HL-60 (cell line): ENCODE results near the gene MSRB3.

Experiments used
- DNase-seq, 2 experiments: peaks; one replicate each; pipeline ENCODE4 v3.0.0-alpha.2; 2010 to 2020; ENCODE audit warnings: low read depth in 1 of 2, low spot score in 1 of 2
- H3K27ac ChIP-seq: fragments of 250-450 bp; sonication (Bioruptor Pico); replicated peaks from 2 replicates; pipeline ENCODE4 v1.5.1; 2020; ENCODE audit warnings: mild to moderate bottlenecking, moderate library complexity
- H3K27me3 ChIP-seq: fragments of 250-450 bp; sonication (Bioruptor Pico); 2 replicates; pipeline ENCODE4 v1.5.1; 2021; ENCODE audit warnings: mild to moderate bottlenecking, moderate library complexity; ENCODE audit not compliant: insufficient read depth, poor library complexity, severe bottlenecking
- H3K4me3 ChIP-seq: replicated peaks from 2 replicates; pipeline ENCODE4 v1.5.1; 2011; ENCODE audit warnings: mild to moderate bottlenecking, control low read depth, low read length; ENCODE audit not compliant: insufficient read depth
- GABPA ChIP-seq: IDR thresholded peaks from 2 replicates; pipeline ENCODE4 v1.6.1; 2012; ENCODE audit warnings: low read depth
- POLR2AphosphoS5 ChIP-seq: IDR thresholded peaks from 2 replicates; pipeline ENCODE4 v1.6.1; 2012; ENCODE audit warnings: low read depth
- SPI1 ChIP-seq: IDR thresholded peaks from 2 replicates; pipeline ENCODE4 v1.6.1; 2012; ENCODE audit warnings: low read depth, mild to moderate bottlenecking, borderline replicate concordance
- TF ChIP-seq, protein P1 (sequence below): IDR thresholded peaks from one replicate; pipeline ENCODE4 v1.5.1; 2011; ENCODE audit warnings: low read length, control low read depth, inconsistent platforms; ENCODE audit not compliant: insufficient read depth
- TF ChIP-seq, protein P2 (sequence below): IDR thresholded peaks from 2 replicates; pipeline ENCODE4 v1.6.1; 2012; ENCODE audit warnings: low read depth; ENCODE audit not compliant: insufficient replicate concordance

Gene MSRB3

DNA sequence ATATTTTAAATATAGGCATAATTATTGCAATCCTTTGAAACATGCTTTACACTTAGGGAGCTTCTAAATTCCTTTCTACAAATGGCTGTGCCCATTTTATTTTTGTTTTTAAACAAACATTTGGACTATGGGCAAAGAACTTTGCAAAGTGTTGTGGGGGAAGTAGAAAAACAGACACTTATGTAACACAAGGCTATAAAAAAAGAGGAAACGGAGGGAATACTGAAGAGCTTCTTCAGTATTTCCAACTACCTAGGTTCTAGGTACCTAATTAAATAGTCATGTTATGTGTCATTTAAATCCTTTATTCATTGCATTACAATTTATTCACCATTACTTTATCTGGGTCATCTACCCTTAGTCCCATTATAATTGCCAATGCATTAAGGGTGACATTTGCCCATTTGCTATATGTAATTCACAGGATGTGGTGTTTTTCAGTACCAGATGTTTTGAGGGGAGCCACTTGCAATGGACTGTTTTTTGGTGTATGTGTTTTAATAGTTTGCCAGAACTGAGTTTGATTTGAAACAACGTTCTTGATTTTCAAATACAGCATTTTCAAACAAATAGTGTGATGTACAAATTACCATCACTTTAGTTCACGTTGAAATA lies 1.5 kb upstream of the MSRB3 start:
- Histone ChIP-seq H3K27ac (peak overlapping the region; percentile 46), H3K27me3 (no peaks in the 10 kb centered on the region), H3K4me3 (no peak overlapping the region)
- DNase-seq: no peak
- no peak for TF ChIP-seq POLR2AphosphoS5
- peak; percentile 92 for TF ChIP-seq SPI1
- TF ChIP-seq, protein P1, sequence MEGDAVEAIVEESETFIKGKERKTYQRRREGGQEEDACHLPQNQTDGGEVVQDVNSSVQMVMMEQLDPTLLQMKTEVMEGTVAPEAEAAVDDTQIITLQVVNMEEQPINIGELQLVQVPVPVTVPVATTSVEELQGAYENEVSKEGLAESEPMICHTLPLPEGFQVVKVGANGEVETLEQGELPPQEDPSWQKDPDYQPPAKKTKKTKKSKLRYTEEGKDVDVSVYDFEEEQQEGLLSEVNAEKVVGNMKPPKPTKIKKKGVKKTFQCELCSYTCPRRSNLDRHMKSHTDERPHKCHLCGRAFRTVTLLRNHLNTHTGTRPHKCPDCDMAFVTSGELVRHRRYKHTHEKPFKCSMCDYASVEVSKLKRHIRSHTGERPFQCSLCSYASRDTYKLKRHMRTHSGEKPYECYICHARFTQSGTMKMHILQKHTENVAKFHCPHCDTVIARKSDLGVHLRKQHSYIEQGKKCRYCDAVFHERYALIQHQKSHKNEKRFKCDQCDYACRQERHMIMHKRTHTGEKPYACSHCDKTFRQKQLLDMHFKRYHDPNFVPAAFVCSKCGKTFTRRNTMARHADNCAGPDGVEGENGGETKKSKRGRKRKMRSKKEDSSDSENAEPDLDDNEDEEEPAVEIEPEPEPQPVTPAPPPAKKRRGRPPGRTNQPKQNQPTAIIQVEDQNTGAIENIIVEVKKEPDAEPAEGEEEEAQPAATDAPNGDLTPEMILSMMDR: no peak

DNA sequence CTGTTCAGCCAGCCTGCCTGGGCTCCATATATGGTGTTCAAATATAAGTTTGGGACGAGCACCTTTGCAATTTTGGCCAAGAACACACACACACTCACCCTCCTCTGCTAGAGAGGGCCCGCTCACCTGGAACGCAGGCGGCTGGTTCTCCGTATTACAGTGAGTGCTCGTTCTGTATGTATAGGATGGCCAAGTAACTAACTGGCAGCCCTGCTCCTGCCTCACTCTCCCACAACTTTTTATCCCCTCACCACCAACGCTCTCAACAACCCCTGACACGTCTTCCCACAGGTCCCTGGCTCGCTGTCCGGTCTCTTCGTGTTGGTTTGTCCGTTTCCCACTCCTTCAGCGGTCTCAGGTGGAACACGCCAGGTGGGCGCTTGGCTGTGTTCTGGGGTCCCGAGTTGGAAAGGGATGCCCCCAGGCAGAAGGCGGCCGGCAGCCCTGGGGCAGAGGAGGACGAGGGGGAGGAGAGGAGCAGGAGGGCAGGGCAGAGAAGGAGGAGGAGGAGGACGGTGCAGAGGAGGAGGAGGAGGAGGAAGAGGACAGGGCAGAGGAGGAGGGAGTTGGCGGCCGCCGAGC lies 398 bp upstream of the MSRB3 start:
- no peak for DNase-seq
- Histone ChIP-seq H3K27ac (peak overlapping the region; percentile 88; the same call in 1 of the 2 replicates), H3K27me3 (no peaks in the 10 kb centered on the region), H3K4me3 (peak overlapping the region; percentile 88)
- TF ChIP-seq SPI1 (no peak), GABPA (no peak), POLR2AphosphoS5 (no peak)
- TF ChIP-seq, protein P1: no peak
- TF ChIP-seq, protein P2, sequence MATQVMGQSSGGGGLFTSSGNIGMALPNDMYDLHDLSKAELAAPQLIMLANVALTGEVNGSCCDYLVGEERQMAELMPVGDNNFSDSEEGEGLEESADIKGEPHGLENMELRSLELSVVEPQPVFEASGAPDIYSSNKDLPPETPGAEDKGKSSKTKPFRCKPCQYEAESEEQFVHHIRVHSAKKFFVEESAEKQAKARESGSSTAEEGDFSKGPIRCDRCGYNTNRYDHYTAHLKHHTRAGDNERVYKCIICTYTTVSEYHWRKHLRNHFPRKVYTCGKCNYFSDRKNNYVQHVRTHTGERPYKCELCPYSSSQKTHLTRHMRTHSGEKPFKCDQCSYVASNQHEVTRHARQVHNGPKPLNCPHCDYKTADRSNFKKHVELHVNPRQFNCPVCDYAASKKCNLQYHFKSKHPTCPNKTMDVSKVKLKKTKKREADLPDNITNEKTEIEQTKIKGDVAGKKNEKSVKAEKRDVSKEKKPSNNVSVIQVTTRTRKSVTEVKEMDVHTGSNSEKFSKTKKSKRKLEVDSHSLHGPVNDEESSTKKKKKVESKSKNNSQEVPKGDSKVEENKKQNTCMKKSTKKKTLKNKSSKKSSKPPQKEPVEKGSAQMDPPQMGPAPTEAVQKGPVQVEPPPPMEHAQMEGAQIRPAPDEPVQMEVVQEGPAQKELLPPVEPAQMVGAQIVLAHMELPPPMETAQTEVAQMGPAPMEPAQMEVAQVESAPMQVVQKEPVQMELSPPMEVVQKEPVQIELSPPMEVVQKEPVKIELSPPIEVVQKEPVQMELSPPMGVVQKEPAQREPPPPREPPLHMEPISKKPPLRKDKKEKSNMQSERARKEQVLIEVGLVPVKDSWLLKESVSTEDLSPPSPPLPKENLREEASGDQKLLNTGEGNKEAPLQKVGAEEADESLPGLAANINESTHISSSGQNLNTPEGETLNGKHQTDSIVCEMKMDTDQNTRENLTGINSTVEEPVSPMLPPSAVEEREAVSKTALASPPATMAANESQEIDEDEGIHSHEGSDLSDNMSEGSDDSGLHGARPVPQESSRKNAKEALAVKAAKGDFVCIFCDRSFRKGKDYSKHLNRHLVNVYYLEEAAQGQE: no peak

DNA sequence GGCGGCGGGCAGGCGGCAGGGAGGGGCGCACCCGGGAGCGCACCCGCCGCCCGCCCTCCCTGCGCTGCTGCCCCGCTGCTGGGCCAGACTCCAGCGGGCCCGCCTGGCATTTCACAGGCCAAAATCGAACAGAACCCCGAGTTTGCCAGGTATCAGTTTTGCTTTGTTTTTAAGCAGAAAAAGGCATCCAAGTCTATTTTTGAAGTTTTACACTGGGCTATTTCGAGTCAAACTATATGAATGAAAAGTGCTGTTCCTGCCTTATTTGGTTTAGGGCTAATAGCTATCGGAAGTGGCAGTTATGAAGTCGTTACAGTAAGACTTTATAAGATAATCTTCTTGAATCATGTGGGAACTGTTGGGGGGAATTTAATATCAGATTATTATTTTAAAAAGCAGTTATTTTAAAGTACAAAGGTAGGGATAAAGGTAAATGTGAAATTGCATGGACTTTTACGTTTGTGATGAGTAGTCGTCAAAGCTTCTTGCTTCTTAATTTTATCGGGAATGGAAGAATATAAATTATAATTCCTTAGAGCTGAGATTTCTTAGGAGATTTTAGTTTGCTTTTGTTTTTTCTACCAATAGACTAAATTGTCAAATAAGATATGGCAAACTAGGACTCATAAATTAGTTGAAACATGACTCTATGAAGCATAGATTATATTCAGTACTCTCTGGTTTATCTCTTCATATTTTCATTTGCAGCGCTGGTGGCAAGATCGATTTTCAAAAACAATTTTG lies 1.1 kb downstream of the MSRB3 start:
- H3K27me3 ChIP-seq: no peaks in the 10 kb centered on the region
- peak overlapping the region; percentile 88 for H3K27ac ChIP-seq
- TF ChIP-seq, protein P2: peak; percentile 39
- no peak for TF ChIP-seq POLR2AphosphoS5
- peak in 1 of 2 experiments; percentile 39 for DNase-seq
- peak overlapping the region; percentile 88 for H3K4me3 ChIP-seq

DNA sequence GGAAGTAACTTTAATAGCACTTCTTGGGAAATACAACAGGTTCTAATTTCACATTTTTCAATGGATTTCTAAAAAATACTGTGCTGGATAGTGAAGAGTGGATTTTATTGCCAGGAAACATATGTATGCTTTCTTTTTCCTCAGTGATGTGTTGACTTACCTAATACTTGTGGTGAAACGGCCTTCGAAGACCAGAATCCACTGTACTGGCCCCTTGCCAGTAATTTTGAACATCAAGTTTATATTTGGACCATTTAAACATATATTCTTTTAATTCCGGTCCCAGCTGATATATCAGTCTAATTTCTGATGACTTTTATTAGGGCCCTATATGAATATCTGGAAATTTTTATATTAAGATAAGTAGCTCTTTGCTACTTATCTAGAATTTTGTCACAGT lies 1.8 kb downstream of the MSRB3 start:
- peak overlapping the region; percentile 88 for H3K27ac ChIP-seq
- TF ChIP-seq POLR2AphosphoS5: peak; percentile 34; the same call in 1 of the 2 replicates
- TF ChIP-seq, protein P1: no peak
- no peaks in the 10 kb centered on the region for H3K27me3 ChIP-seq
- DNase-seq: peak in 1 of 2 experiments; percentile 62
- peak overlapping the region; percentile 88 for H3K4me3 ChIP-seq
